Fibroblast of lung (primary cell): ENCODE measurements around the gene PIK3AP1. TPM values are rescaled to one million over a fixed set of nuclear protein-coding genes. Genes with fewer than 3 reads are reported as not detected.

Experiments
- DNase-seq, 2 donors: peaks; one replicate each; pipeline versions ENCODE4 v3.0.0 to v3.0.0-alpha.2; 2010; ENCODE audit warnings: low read depth in 2 of 2
- H2AFZ ChIP-seq: 2 replicates; pipeline ENCODE4 v1.5.1; 2012; ENCODE audit warnings: low read length, control low read depth, inconsistent platforms
- H3K27ac ChIP-seq: 2 replicates; pipeline ENCODE4 v1.5.1; 2011; ENCODE audit warnings: low read length, control low read depth; ENCODE audit not compliant: insufficient read depth
- H3K27me3 ChIP-seq: 2 replicates; pipeline ENCODE4 v1.5.1; 2011; ENCODE audit warnings: mild to moderate bottlenecking, low read length; ENCODE audit not compliant: control insufficient read depth, insufficient read depth
- H3K36me3 ChIP-seq: 2 replicates; pipeline ENCODE4 v1.5.1; 2011; ENCODE audit warnings: low read length; ENCODE audit not compliant: control insufficient read depth, insufficient read depth
- H3K4me1 ChIP-seq: 2 replicates; pipeline ENCODE4 v1.5.1; 2011; ENCODE audit warnings: low read length; ENCODE audit not compliant: control insufficient read depth, insufficient read depth; ENCODE audit errors: extremely low read depth
- H3K4me2 ChIP-seq: 2 replicates; pipeline ENCODE4 v1.5.1; 2011; ENCODE audit warnings: low read length, control low read depth; ENCODE audit not compliant: insufficient read depth; ENCODE audit errors: extremely low read depth
- H3K4me3 ChIP-seq, 4 experiments: fragments of 200-600 bp in 1 of 4; sonication (generic) in 1 of 4; replicated peaks in 1 of 4; 2 replicates each; pipeline ENCODE4 v1.5.1; 2011 to 2016; ENCODE audit warnings: low read length in 4 of 4, low read depth in 3 of 4, mild to moderate bottlenecking in 3 of 4, control low read depth in 2 of 4, inconsistent platforms in 1 of 4, mixed read lengths in 1 of 4; ENCODE audit not compliant: insufficient read depth in 1 of 4; ENCODE audit errors: control extremely low read depth in 1 of 4
- H3K79me2 ChIP-seq: 2 replicates; pipeline ENCODE4 v1.5.1; 2012; ENCODE audit warnings: mild to moderate bottlenecking, low read length, inconsistent platforms; ENCODE audit not compliant: control insufficient read depth, insufficient read depth
- H3K9ac ChIP-seq: 2 replicates; pipeline ENCODE4 v1.5.1; 2011; ENCODE audit warnings: mild to moderate bottlenecking, low read length, control low read depth; ENCODE audit not compliant: insufficient read depth
- H3K9me3 ChIP-seq: 2 replicates; pipeline ENCODE4 v1.5.1; 2012; ENCODE audit warnings: low read depth, low read length; ENCODE audit not compliant: control insufficient read depth, insufficient read depth
- H4K20me1 ChIP-seq: 2 replicates; pipeline ENCODE4 v1.5.1; 2011; ENCODE audit warnings: low read length; ENCODE audit not compliant: control insufficient read depth, insufficient read depth; ENCODE audit errors: extremely low read depth
- EZH2 ChIP-seq: IDR thresholded peaks from 2 replicates; pipeline ENCODE4 v1.5.1; 2012; ENCODE audit warnings: low read length, control low read depth, mild to moderate bottlenecking; ENCODE audit errors: missing control alignments
- polyA plus RNA-seq, 2 donors: library from polyadenylated mRNA; depleted of rRNA in 1 of 2; stranded (reverse) in 1 of 2; unstranded in 1 of 2; fragments of >200 nt; gene quantifications; 2 replicates each; pipeline ENCODE4 v1.2.1, GENCODE V29; 2011 to 2012; ENCODE audit warnings: missing spikeins in 1 of 2
- total RNA-seq: library from RNA; depleted of rRNA; stranded (reverse); fragments of >200 nt; gene quantifications from 2 replicates; pipeline ENCODE4 v1.2.1, GENCODE V29; 2014
- TF ChIP-seq, protein P1 (sequence below), 2 donors: IDR thresholded peaks in 1 of 2; conservative IDR thresholded peaks in 1 of 2; 1 replicate in 1 of 2; 2 replicates in 1 of 2; pipeline ENCODE4 v1.5.1; 2011 to 2012; ENCODE audit warnings: low read length in 2 of 2, control low read depth in 1 of 2, inconsistent platforms in 1 of 2, low read depth in 1 of 2, mild to moderate bottlenecking in 1 of 2

Gene PIK3AP1
- total and polyA plus RNA-seq, 2 donors (not counting 1 experiment from before 2014, with no cell fraction given): 0.17 to 0.24 TPM

GRCh38 chr10:96568402-96568801 is 151.9 kb downstream of the PIK3AP1 start:
- Histone ChIP-seq H3K4me2 (no peak overlapping the region), H3K9me3 (no peaks in the 10 kb centered on the region), H2AFZ (no peak overlapping the region), H3K4me1 (no peaks in the 10 kb centered on the region), H3K9ac (no peak overlapping the region), H3K27me3 (no peaks in the 10 kb centered on the region), H3K4me3 (no peak overlapping the region), H3K27ac (no peak overlapping the region), H3K79me2 (peaks cover 70% of the 10 kb centered on the region), H4K20me1 (peaks cover 5% of the 10 kb centered on the region), H3K36me3 (no peaks in the 10 kb centered on the region)
- DNase-seq: no peak
- TF ChIP-seq, protein P1, sequence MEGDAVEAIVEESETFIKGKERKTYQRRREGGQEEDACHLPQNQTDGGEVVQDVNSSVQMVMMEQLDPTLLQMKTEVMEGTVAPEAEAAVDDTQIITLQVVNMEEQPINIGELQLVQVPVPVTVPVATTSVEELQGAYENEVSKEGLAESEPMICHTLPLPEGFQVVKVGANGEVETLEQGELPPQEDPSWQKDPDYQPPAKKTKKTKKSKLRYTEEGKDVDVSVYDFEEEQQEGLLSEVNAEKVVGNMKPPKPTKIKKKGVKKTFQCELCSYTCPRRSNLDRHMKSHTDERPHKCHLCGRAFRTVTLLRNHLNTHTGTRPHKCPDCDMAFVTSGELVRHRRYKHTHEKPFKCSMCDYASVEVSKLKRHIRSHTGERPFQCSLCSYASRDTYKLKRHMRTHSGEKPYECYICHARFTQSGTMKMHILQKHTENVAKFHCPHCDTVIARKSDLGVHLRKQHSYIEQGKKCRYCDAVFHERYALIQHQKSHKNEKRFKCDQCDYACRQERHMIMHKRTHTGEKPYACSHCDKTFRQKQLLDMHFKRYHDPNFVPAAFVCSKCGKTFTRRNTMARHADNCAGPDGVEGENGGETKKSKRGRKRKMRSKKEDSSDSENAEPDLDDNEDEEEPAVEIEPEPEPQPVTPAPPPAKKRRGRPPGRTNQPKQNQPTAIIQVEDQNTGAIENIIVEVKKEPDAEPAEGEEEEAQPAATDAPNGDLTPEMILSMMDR (conservative IDR thresholded peaks at IDR 0.05 in 1 of 2, IDR thresholded peaks at IDR 0.05 in 1 of 2; ENCODE audit: low read depth in 1 of 2, low read length in 2 of 2): no peak
- no peak for TF ChIP-seq EZH2

- peak; percentile 65 to 73 for DNase-seq
- Histone ChIP-seq H3K4me2 (no peak overlapping the region), H3K9me3 (no peaks in the 10 kb centered on the region), H3K4me3 (no peak overlapping the region), H3K9ac (no peak overlapping the region), H3K27me3 (no peaks in the 10 kb centered on the region), H2AFZ (no peak overlapping the region), H3K4me1 (no peaks in the 10 kb centered on the region), H3K36me3 (no peaks in the 10 kb centered on the region), H3K27ac (no peak overlapping the region), H3K79me2 (peaks cover 50% of the 10 kb centered on the region), H4K20me1 (peaks cover 5% of the 10 kb centered on the region)
- TF ChIP-seq EZH2: no peak
These were observed 154.5 kb downstream of the PIK3AP1 start for GRCh38 chr10:96565774-96566173.

DNA sequence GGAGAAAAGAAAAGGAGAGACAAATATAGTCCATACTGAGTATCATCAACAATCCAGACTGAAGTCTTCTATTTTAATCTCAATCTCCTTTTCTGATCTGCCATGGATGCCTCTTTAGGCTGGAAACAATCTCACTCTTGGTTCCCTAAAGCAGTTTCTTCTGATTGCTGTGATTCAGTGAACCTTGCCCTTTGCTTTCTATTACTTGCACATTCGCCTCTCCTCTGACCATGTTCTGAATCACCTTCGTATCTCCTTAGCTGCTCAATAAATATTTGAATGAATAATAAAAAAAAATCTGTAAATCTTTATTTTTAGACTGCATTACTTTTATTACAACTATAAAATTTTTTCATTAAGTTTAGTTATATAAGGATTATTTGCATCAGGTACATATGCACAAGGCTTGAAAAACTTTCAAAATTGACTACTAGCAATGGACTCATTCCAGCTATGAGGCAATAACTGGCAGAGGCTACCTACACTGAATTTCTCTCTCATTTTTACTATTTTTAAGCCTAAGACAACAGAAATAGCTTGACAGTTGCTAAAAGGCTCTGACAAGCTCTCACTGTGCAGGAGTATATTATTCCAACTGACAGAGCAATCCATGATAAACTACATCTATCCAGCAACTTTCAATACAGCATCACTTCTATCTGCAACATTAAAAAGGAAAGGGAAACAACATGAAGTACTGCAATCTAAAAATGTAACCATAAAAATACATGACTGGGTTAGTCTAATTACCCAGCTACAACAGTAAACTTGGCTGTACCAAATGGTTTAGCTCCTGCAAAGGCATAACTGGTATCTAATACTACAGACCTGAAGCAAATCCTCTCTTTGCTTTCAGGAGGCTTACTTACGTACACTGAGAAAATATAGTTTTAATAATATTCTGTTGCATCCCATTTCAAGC is 159.1 kb downstream of the PIK3AP1 start:
- Histone ChIP-seq H3K4me3 (no peak overlapping the region), H3K9ac (no peak overlapping the region), H3K4me2 (no peak overlapping the region), H4K20me1 (peaks cover 6% of the 10 kb centered on the region), H3K79me2 (peaks cover 17% of the 10 kb centered on the region), H2AFZ (no peak overlapping the region), H3K27me3 (no peaks in the 10 kb centered on the region), H3K4me1 (no peaks in the 10 kb centered on the region), H3K36me3 (no peaks in the 10 kb centered on the region), H3K9me3 (no peaks in the 10 kb centered on the region), H3K27ac (no peak overlapping the region)
- TF ChIP-seq EZH2: no peak
- TF ChIP-seq, protein P1 (conservative IDR thresholded peaks at IDR 0.05 in 1 of 2, IDR thresholded peaks at IDR 0.05 in 1 of 2; ENCODE audit: low read depth in 1 of 2, low read length in 2 of 2): no peak
- peak; percentile 12 to 31 for DNase-seq
